ENCODE measurements around the gene FOSL2. TPM values are rescaled to one million over a fixed set of nuclear protein-coding genes. Genes with fewer than 3 reads are reported as not detected.

Gene FOSL2
- total RNA-seq, 3 donors from 2014 or later = 106 to 116 (median 116) TPM

DNA sequence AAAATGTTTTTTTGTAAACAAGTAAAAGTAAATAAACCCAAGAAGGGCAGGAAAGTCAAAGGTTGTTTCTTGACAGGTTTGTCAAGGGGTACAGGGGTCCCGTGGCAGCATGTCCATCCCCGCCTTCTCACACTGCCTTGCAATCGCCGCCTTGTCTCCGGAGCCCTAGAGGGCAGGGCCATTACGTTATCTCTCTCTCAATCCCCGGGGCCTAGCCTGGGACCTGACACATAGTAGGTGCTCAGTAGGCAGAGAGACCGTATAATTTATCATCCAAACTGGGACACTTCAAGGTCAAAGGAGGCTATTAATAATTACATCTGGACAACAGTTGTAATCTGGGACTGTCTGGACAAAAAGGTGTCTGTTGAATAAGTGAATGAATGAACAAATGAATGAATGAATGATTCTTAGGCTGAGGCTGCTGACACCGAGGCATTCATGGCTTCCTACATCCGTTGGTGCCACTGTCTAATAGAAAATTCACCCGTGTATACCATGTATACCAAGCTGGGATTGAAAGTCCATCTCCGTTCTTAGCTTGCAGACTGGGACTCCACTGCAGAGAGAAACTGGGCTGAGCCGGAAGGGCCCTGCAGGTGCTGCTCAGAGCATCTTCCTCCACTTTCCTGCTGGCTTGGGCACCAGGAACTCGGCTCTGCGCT, 58.4 kb downstream of the FOSL2 start:
- intact Hi-C loops (cut with DNase I; ENCODE audit: low total_unique reads) = no loop called here
- H3K4me1 ChIP-seq = peaks cover 0 to 4% of the 10 kb centered on the region in 2 donors
- DNase-seq (ENCODE audit: low spot score in 2 of 2) = no peak
- no peaks in the 10 kb centered on the region for H3K27me3 ChIP-seq
- TF ChIP-seq, protein P1, sequence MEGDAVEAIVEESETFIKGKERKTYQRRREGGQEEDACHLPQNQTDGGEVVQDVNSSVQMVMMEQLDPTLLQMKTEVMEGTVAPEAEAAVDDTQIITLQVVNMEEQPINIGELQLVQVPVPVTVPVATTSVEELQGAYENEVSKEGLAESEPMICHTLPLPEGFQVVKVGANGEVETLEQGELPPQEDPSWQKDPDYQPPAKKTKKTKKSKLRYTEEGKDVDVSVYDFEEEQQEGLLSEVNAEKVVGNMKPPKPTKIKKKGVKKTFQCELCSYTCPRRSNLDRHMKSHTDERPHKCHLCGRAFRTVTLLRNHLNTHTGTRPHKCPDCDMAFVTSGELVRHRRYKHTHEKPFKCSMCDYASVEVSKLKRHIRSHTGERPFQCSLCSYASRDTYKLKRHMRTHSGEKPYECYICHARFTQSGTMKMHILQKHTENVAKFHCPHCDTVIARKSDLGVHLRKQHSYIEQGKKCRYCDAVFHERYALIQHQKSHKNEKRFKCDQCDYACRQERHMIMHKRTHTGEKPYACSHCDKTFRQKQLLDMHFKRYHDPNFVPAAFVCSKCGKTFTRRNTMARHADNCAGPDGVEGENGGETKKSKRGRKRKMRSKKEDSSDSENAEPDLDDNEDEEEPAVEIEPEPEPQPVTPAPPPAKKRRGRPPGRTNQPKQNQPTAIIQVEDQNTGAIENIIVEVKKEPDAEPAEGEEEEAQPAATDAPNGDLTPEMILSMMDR (IDR thresholded peaks at IDR 0.05) = no peak
- TF ChIP-seq POLR2A (IDR thresholded peaks at IDR 0.05) (no peak), POLR2AphosphoS5 (IDR thresholded peaks at IDR 0.05) (no peak)
- H3K27ac ChIP-seq = no peak overlapping the region
- H3K36me3 ChIP-seq = no peaks in the 10 kb centered on the region
- no peak overlapping the region for H3K4me3 ChIP-seq
- no peaks in the 10 kb centered on the region for H3K9me3 ChIP-seq

DNA sequence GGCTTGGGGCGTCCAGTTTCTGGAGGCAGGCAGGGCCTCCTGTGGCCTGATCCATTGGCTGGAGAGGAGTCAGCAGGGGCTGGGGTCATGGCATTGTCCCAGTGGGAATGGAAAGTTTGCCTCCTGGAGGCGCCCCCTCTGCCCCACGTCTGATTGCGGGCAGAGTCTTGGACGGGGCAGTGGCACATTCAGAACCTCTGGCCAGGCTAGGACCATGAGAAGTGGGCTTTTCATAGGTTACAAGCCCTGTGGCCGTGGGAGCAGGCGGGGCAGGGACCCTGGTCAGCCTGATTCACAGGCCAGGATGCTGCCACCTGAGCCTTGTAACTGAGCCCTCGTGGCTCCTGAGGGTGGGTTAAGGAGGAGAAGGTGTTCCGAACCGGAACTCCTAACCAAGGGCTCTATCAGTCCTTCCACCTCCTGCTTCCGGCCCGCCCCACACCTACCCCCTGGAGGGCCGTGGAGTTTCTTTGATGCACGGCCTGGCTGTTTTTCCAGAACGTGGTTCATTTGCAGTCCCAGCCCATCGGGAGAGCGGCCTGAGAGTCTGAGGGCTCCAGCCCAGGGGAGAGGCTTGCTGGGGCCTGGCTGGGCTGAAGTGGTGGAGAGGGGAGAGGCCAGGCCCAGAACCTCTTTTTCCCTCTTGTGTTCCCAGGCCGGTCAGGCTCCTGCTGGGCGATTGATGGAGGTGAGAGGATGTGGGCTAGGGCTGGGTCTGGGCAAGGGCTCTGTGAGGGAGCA, 59.3 kb downstream of the FOSL2 start:
- intact Hi-C loops (cut with DNase I; ENCODE audit: low total_unique reads) = no loop called here
- Histone ChIP-seq H3K36me3 (no peaks in the 10 kb centered on the region), H3K4me1 (peaks cover 0 to 4% of the 10 kb centered on the region in 2 donors), H3K4me3 (no peak overlapping the region), H3K9me3 (no peaks in the 10 kb centered on the region), H3K27me3 (no peaks in the 10 kb centered on the region), H3K27ac (no peak overlapping the region)
- DNase-seq (ENCODE audit: low spot score in 2 of 2) = no peak
- TF ChIP-seq, protein P1 (IDR thresholded peaks at IDR 0.05) = no peak
- TF ChIP-seq POLR2AphosphoS5 (IDR thresholded peaks at IDR 0.05) (no peak), POLR2A (IDR thresholded peaks at IDR 0.05) (no peak)

DNA sequence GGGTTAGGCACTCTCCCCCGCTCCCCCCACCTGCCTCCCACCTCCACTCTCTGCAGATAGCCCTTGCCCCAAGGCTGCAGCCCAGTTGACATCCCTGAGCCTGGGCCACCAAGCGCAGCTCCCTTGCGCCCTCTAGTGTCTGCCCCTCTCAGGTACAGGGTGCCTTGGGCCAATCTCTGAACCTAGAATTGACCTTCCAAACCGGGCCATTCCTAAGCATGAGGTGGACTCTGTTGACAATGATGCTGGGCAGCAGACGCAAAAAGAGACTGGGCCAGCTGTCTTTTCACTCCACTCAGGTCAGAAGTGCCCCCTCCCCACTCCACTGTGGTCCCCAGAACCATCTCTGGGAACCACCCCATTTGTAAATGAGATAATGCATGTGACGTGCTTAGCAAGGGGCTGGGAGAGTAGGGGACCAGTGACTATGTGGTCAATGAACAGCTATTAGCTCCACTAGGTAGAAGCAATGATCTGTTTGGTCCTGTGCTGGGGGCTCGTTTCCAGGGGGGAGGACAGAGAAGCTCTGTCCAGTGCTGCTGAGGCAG, 60.0 kb downstream of the FOSL2 start:
- TF ChIP-seq POLR2AphosphoS5 (IDR thresholded peaks at IDR 0.05) = no peak
- TF ChIP-seq, protein P1 (IDR thresholded peaks at IDR 0.05) = peak; percentile 52 to 87 (median 87)
- Histone ChIP-seq H3K27me3 (no peaks in the 10 kb centered on the region), H3K27ac (no peak overlapping the region), H3K4me1 (peaks cover 0 to 4% of the 10 kb centered on the region in 2 donors), H3K9me3 (no peaks in the 10 kb centered on the region), H3K4me3 (no peak overlapping the region), H3K36me3 (no peaks in the 10 kb centered on the region)
- intact Hi-C loops (cut with DNase I; ENCODE audit: low total_unique reads) = no loop called here
- DNase-seq (ENCODE audit: low spot score in 2 of 2) = peak in 1 of 2 donors; percentile 78

DNA sequence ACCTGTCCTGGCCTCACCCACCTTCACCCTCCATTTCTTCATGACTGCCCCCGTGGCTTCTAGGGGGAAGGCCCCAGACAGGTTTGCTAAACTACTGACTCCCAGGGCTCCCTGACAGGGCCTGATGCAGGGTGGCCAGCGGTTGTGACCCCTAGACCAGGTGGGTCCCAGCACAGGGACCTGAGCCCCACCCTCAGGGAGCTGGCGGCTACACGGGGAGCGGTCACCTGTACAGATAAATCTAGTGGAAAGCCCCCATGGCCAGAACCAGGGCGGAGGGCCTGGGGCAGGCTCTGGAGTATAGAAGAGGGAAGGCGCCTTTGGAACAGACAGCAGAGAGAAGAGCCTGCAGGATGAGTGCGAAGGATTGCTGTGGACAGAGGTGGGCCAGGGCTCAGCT, 60.7 kb downstream of the FOSL2 start:
- H3K4me1 ChIP-seq = peaks cover 0 to 4% of the 10 kb centered on the region in 2 donors
- intact Hi-C loops (cut with DNase I; ENCODE audit: low total_unique reads) = no loop called here
- no peaks in the 10 kb centered on the region for H3K36me3 ChIP-seq
- H3K9me3 ChIP-seq = no peaks in the 10 kb centered on the region
- TF ChIP-seq POLR2AphosphoS5 (IDR thresholded peaks at IDR 0.05) = no peak
- TF ChIP-seq, protein P1 (IDR thresholded peaks at IDR 0.05) = no peak
- no peak for TF ChIP-seq POLR2A (IDR thresholded peaks at IDR 0.05)
- no peak for DNase-seq (ENCODE audit: low spot score in 2 of 2)
- no peaks in the 10 kb centered on the region for H3K27me3 ChIP-seq
- peak overlapping the region; percentile 15 to 50 for H3K27ac ChIP-seq
- no peak overlapping the region for H3K4me3 ChIP-seq

Measured in breast epithelium (tissue), 4 donors.